KG1 (cell line): ENCODE measurements around the gene ARMC5.
"Not testable (repeated sequence)": the region's sequence is repeated elsewhere in the genome, so short reads cannot be mapped to it uniquely, and the experiment has no call there.

Experiments used
- DNase-seq: peaks from one replicate; lab custom pipeline; 2025; lab: John Stamatoyannopoulos, UW

The ARMC5 gene

GRCh38 chr16:31430380-31431052 lies 28.8 kb upstream of the ARMC5 start:
- no peak for DNase-seq

GRCh38 chr16:31435341-31436220 lies 23.7 kb upstream of the ARMC5 start:
- DNase-seq: no peak

GRCh38 chr16:31436221-31437045 lies 22.9 kb upstream of the ARMC5 start:
- no peak for DNase-seq

GRCh38 chr16:31438414-31438813 lies 20.9 kb upstream of the ARMC5 start:
- DNase-seq: no peak

GRCh38 chr16:31439023-31439422 lies 20.3 kb upstream of the ARMC5 start:
- DNase-seq: not testable (repeated sequence)

GRCh38 chr16:31439519-31439918 lies 19.8 kb upstream of the ARMC5 start:
- no peak for DNase-seq

GRCh38 chr16:31440516-31441184 lies 18.7 kb upstream of the ARMC5 start:
- no peak for DNase-seq

GRCh38 chr16:31441956-31442355 lies 17.3 kb upstream of the ARMC5 start:
- no peak for DNase-seq

- DNase-seq: not testable (repeated sequence)
Observed at GRCh38 chr16:31445931-31446330, 13.4 kb upstream of the ARMC5 start.

- no peak for DNase-seq
Observed at GRCh38 chr16:31451201-31451600, 8.1 kb upstream of the ARMC5 start.

- no peak for DNase-seq
Observed at GRCh38 chr16:31451681-31452351, 7.5 kb upstream of the ARMC5 start.

GRCh38 chr16:31452631-31453106 lies 6.6 kb upstream of the ARMC5 start:
- DNase-seq: no peak

- DNase-seq: no peak
Observed at GRCh38 chr16:31453255-31454204, 5.8 kb upstream of the ARMC5 start.

GRCh38 chr16:31455601-31456314 lies 3.5 kb upstream of the ARMC5 start:
- no peak for DNase-seq

- DNase-seq: no peak
Observed at GRCh38 chr16:31456988-31457360, 2.3 kb upstream of the ARMC5 start.

GRCh38 chr16:31458073-31458843 lies 1.0 kb upstream of the ARMC5 start:
- DNase-seq: peak; percentile 53

- DNase-seq: peak; percentile 100
Observed at GRCh38 chr16:31459687-31460581, 633 bp downstream of the ARMC5 start.

- no peak for DNase-seq
Observed at GRCh38 chr16:31460582-31461002, 1.3 kb downstream of the ARMC5 start.
